Smooth muscle cell (in vitro differentiated cells): ENCODE data around the gene COL1A2. TPM values are rescaled to one million over a fixed set of nuclear protein-coding genes. Genes with fewer than 3 reads are reported as not detected.

Source experiments
- DNase-seq: peaks from one replicate; lab custom pipeline; 2025; ENCODE audit not compliant: unreplicated experiment; lab: John Stamatoyannopoulos, UW
- H2AFZ ChIP-seq: fragments of 200-600 bp; sonication (generic); 2 replicates; pipeline ENCODE4 v1.6.0; 2016; ENCODE audit warnings: antibody characterized with exemption, low read depth, mild to moderate bottlenecking
- H3F3A ChIP-seq: fragments of 200-600 bp; sonication (generic); 2 replicates; pipeline ENCODE4 v1.6.0; 2017; ENCODE audit warnings: antibody characterized with exemption, low read depth
- H3K27ac ChIP-seq: fragments of 200-600 bp; sonication (generic); 2 replicates; pipeline ENCODE4 v1.5.1; 2016; ENCODE audit warnings: low read depth, mild to moderate bottlenecking
- H3K27me3 ChIP-seq: fragments of 200-600 bp; sonication (generic); 2 replicates; pipeline ENCODE4 v1.6.1; 2016; ENCODE audit warnings: low read depth, mild to moderate bottlenecking
- H3K36me3 ChIP-seq: fragments of 200-600 bp; sonication (generic); 2 replicates; pipeline ENCODE4 v1.5.1; 2016; ENCODE audit warnings: low read depth
- H3K4me1 ChIP-seq: fragments of 200-600 bp; sonication (generic); 2 replicates; pipeline ENCODE4 v1.5.1; 2016; ENCODE audit warnings: low read depth
- H3K4me2 ChIP-seq: fragments of 200-600 bp; sonication (generic); 2 replicates; pipeline ENCODE4 v1.6.0; 2016; ENCODE audit warnings: mild to moderate bottlenecking
- H3K4me3 ChIP-seq: fragments of 200-600 bp; sonication (generic); 2 replicates; pipeline ENCODE4 v1.5.1; 2016; ENCODE audit warnings: mild to moderate bottlenecking
- H3K79me2 ChIP-seq: fragments of 200-600 bp; sonication (generic); 2 replicates; pipeline ENCODE4 v1.6.0; 2016; ENCODE audit warnings: low read depth, mild to moderate bottlenecking
- H3K9ac ChIP-seq: fragments of 200-600 bp; sonication (generic); 2 replicates; pipeline ENCODE4 v1.6.0; 2016; ENCODE audit warnings: low read depth
- H3K9me3 ChIP-seq: fragments of 200-600 bp; sonication (generic); replicated peaks from 2 replicates; pipeline ENCODE4 v1.5.1; 2016; ENCODE audit warnings: low read depth
- H4K20me1 ChIP-seq: fragments of 200-600 bp; sonication (generic); 2 replicates; pipeline ENCODE4 v1.6.0; 2016; ENCODE audit warnings: low read depth
- WGBS: methylation state at CpG from one replicate; pipeline ENCODE4 v1.1.7; 2016; ENCODE audit warnings: low lambda C conversion rate; 5-methylcytosine and 5-hydroxymethylcytosine counted together
- polyA plus RNA-seq: library from polyadenylated mRNA; unstranded; fragments of >200 nt; fragmentation: Nextera tagmentation; extraction: Ambion mirVana; gene quantifications from 2 replicates; pipeline ENCODE4 v1.2.1, GENCODE V29; 2016
- total RNA-seq: library from RNA; depleted of rRNA; stranded (reverse); fragments of >200 nt; gene quantifications from 2 replicates; pipeline ENCODE4 v1.2.3, GENCODE V29; 2014
- TF ChIP-seq, protein P1 (sequence below): fragments of 200-600 bp; sonication (generic); IDR thresholded peaks from 2 replicates; pipeline ENCODE4 v1.5.1; 2017; ENCODE audit warnings: borderline replicate concordance, mild to moderate bottlenecking, antibody characterized with exemption; ENCODE audit not compliant: insufficient read depth, poor library complexity, severe bottlenecking

The COL1A2 gene
- total and polyA plus RNA-seq, 2 experiments from 2014 or later, result 4,221 to 10,006 TPM

DNA sequence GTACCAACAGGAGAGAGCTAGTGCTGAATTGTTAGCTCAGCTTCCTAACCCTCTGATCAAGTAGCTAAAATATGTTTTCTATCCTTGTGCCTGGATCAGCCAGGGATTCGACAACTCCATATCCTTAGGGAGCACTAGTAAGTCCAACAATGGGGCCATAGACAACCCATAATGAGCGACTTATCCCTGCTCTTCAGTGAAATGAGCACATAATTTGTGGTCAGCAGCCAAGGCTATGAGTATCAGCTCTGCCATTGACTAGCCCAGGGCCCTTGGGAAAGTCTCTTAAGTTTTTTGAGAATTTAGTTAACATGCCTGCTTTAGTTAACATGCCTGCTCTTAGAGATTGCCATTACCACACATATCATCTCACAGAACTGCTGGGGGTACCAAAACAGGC lies 39.3 kb downstream of the COL1A2 start:
- Histone ChIP-seq H3K27ac (peak overlapping the region; percentile 34), H3K4me2 (no peak overlapping the region), H3K4me1 (peaks cover 3% of the 10 kb centered on the region), H4K20me1 (peaks cover 34% of the 10 kb centered on the region), H3K27me3 (no peaks in the 10 kb centered on the region), H3K4me3 (no peak overlapping the region), H3K9ac (no peak overlapping the region), H3K79me2 (no peaks in the 10 kb centered on the region), H2AFZ (no peak overlapping the region), H3K9me3 (no peaks in the 10 kb centered on the region), H3K36me3 (peaks cover 12% of the 10 kb centered on the region), H3F3A (peaks cover 27% of the 10 kb centered on the region)
- TF ChIP-seq, protein P1, sequence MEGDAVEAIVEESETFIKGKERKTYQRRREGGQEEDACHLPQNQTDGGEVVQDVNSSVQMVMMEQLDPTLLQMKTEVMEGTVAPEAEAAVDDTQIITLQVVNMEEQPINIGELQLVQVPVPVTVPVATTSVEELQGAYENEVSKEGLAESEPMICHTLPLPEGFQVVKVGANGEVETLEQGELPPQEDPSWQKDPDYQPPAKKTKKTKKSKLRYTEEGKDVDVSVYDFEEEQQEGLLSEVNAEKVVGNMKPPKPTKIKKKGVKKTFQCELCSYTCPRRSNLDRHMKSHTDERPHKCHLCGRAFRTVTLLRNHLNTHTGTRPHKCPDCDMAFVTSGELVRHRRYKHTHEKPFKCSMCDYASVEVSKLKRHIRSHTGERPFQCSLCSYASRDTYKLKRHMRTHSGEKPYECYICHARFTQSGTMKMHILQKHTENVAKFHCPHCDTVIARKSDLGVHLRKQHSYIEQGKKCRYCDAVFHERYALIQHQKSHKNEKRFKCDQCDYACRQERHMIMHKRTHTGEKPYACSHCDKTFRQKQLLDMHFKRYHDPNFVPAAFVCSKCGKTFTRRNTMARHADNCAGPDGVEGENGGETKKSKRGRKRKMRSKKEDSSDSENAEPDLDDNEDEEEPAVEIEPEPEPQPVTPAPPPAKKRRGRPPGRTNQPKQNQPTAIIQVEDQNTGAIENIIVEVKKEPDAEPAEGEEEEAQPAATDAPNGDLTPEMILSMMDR, result no peak
- WGBS, result 76% methylated on average over 2 of the region's 2 CpGs
- DNase-seq, result no peak

DNA sequence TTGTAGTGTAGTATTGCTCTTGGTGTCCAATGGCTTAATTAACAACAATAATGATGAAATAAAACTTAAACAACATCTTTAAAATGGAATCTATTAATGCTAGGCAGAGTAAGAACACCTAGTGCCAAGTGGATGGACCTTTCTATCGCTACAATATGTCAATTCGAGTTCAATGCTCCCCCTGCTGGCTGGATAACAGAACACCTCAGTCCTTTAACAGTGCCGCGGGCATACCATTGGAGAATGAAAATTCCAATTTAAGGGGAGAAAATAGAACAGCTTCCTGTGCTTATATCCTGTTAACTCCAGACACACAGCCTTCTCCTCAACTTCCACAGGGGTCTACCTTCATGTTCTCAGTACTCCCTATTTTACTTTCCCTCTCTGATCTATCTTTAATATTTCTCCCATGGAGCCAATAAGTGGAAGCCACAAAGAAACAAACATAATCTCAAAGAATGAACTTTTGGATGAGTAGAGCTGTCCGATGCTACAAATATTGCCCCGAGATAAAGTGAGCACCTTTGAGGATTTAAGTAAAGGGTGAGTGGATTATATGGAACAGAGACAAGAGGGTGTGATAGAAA lies 41.4 kb downstream of the COL1A2 start:
- no peak for DNase-seq
- WGBS, result 17% methylated on average over 6 of the region's 6 CpGs
- Histone ChIP-seq H3K27ac (no peak overlapping the region), H3K36me3 (no peaks in the 10 kb centered on the region), H3K9me3 (no peaks in the 10 kb centered on the region), H3K4me1 (peaks cover 18% of the 10 kb centered on the region), H2AFZ (peak overlapping the region; percentile 55), H3K4me3 (no peak overlapping the region), H3K4me2 (peak overlapping the region; percentile 57), H4K20me1 (peaks cover 14% of the 10 kb centered on the region), H3K9ac (no peak overlapping the region), H3K27me3 (no peaks in the 10 kb centered on the region), H3K79me2 (no peaks in the 10 kb centered on the region), H3F3A (peaks cover 14% of the 10 kb centered on the region)
- TF ChIP-seq, protein P1, result peak; percentile 78

DNA sequence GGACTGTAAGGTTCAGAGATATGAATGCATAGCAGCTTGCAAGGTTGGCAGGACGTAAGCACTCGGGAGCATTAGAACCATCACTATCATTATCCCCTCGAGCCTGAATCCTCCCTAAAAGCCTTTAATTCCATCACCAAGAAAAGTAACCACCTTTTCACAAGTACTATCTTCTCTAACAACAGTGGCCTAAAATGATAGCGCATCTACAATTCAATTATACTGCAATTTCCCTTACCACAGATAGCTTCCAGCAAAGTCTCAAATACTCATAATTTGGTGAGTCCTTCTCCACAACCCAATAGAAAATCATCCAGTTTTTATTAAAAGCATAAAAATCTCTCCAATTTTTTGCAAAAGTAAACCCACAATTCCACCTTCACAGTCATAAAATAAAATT lies 42.0 kb downstream of the COL1A2 start:
- Histone ChIP-seq H3K27ac (no peak overlapping the region), H3K27me3 (no peaks in the 10 kb centered on the region), H3K79me2 (no peaks in the 10 kb centered on the region), H3K4me1 (peaks cover 18% of the 10 kb centered on the region), H3K4me2 (peak overlapping the region; percentile 57), H3F3A (peaks cover 11% of the 10 kb centered on the region), H3K9ac (no peak overlapping the region), H4K20me1 (peaks cover 8% of the 10 kb centered on the region), H3K36me3 (no peaks in the 10 kb centered on the region), H3K9me3 (no peaks in the 10 kb centered on the region), H3K4me3 (no peak overlapping the region), H2AFZ (peak overlapping the region; percentile 55)
- TF ChIP-seq, protein P1, result peak; percentile 3
- 71% methylated on average over 4 of the region's 4 CpGs for WGBS
- no peak for DNase-seq

DNA sequence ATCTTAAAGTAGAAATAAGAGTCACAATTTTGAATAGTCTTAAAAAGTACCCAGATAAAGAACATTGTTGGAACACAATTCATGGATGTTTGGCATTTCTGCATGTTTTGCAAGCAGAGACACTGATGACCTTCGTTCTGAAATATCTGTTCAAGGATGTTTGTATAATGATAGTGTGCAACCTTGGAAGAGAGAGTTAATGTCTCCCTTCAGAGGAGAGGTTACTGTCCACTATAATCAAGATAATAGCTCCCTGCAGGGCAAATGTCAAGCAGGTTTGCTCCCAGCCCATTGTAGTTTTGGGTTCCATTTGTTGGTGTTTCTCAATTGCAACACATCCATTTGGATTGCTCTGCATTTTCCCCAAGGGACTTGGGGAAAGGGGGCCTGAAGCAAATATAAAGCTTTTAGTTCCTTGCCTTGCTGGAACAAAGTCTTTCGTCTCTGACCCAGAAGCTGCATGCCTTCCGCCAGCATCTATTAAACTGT lies 45.2 kb downstream of the COL1A2 start:
- Histone ChIP-seq H3K27me3 (no peaks in the 10 kb centered on the region), H3K27ac (peak overlapping the region; percentile 89), H3K79me2 (no peaks in the 10 kb centered on the region), H3K36me3 (no peaks in the 10 kb centered on the region), H3K4me3 (no peak overlapping the region), H3K9me3 (no peaks in the 10 kb centered on the region), H3K4me2 (peak overlapping the region; percentile 53), H4K20me1 (no peaks in the 10 kb centered on the region), H3K4me1 (peaks cover 22% of the 10 kb centered on the region), H2AFZ (peak overlapping the region; percentile 14), H3K9ac (peak overlapping the region; percentile 65), H3F3A (peaks cover 8% of the 10 kb centered on the region)
- DNase-seq, result no peak
- TF ChIP-seq, protein P1, result no peak
- 33% methylated on average over 3 of the region's 3 CpGs for WGBS
